ENCODE results near the gene RBM7.

RBM7 gene, protein sequence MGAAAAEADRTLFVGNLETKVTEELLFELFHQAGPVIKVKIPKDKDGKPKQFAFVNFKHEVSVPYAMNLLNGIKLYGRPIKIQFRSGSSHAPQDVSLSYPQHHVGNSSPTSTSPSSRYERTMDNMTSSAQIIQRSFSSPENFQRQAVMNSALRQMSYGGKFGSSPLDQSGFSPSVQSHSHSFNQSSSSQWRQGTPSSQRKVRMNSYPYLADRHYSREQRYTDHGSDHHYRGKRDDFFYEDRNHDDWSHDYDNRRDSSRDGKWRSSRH

DNA sequence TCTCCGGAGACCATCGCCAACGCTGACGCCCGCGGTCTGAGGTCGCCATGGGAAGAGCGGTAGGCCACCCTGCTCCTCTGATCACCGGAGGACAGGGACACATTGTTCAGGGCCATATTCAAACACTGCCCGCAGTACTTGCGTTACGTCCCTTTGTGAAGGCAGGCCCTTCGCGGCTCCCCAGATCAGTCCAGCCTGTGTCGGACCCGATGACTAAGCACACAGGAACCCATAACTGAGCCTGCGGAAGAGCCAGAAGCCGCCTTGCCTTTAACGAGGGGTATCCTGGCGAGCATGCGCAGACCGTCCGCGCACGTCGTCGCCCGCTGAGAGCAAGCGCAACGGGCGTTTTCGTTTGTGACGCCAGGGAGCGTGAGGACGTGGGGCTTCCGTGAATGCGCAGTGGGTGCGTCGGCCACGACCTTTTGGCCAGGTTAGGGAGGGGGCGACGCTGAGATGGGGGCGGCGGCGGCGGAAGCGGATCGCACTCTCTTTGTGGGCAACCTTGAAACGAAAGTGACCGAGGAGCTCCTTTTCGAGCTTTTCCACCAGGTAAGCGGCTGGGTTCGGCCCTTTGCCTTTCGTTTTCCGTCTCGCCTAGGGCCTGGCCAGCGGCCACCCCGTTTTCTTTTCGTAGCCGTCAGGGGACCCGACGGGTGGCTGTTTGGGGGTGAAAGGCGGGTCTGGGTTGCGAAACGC, at the start of gene RBM7, which contains the start of gene C11orf71:
Gene RBM7 (plus strand): TSS at position 451 of the 699 bp plus-strand sequence. CDS start 6 bp downstream, at position 457.
Gene C11orf71 (minus strand): TSS at position 296 of the 699 bp plus-strand sequence. CDS start 180 bp downstream, at position 116.
- peak; percentile 98 for DNase-seq (ENCODE audit: low spot score)

DNA sequence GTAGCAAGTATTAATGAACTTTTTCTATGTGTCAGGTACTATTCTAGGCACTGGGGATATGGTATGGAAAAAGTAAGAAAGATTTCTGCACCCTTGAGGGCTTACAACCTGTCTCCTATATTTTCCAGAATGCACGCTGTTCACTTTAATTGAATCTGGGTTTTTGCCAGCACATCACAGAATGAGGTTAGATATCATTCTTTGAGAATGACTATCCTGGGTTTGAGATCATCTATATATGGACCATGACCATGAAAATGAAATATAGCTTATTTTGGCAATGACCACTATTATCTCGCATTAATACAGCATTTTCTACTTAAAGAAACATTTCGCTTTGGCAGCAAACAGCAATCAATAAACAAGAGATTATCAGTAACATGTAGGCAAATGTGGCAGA, 47.0 kb upstream of the RBM7 start:
- no peak for DNase-seq (ENCODE audit: low spot score)

DNA sequence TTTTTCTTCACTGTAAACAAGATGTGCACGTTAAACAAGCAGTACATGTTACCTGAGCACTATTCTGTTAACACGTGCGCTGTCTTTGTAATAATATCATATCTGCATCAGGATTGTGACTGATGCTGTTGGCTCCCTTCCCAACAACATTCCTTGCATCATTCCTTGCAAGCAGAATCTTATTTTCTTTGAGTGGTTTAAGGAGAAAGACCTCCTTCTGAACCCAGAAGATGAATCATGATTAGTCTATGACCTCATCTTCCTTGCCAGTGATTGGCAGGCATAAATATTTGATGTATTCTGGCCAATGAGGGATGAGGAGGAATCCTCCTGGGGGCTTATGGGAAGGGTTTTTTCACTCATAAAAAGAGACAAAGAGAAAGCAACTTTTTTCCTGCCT, 46.4 kb upstream of the RBM7 start:
- peak; percentile 35 for DNase-seq (ENCODE audit: low spot score)

DNA sequence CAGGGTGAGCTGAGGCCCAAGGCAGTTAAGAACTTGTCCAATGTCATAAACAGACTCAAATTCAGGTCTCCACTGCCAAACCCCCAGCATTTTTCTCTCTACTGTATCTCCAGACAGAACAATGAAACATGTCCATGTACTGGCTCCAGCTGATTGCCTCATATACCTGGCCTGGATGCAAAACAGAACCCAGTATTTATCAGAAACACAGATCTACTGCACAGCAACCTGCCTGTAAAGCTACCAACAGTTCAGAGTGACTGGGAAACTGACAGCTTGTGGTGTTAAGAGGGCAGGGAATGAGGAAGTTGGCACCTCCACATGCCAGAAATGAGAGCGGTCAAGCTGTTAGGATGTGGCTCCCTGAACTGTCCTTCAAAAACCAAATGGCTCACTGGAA, 41.8 kb upstream of the RBM7 start:
- no peak for DNase-seq (ENCODE audit: low spot score)

DNA sequence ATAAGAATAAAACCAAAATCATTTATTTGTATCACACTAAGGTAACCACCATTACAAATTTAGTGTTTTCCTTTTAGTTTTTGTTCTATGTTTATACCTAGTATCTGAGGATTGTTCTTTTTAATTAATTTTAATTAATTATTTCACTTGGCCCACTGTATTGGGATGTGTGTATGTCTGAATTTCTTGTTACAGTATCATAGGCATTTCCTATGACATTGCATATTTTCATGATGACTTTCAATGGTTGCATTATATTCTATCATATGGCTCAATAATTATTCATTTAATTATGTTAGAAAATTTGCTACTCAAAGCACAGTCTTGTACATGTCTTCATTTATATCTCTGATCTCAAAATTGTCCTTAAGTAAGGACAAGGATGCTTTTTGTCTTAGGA, 41.1 kb upstream of the RBM7 start:
- DNase-seq (ENCODE audit: low spot score): no peak

DNA sequence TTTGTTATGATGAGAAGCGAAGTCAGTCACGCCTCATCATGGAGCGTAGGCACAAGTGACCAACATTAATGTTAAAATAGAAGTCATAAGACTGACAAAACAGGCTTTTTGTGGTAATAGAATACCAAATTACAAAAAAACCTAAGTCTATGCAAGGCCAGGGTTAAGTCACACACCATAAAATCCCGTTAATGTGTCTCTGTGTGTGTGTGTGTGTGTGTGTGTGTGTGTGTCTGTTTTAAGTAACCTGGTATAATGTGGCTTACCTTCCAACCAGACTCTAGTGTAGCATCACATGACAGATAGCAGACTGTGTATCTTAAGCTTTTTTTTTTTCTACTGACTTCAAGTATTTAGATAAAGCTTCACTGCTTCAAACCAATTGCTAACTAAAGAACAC, 38.1 kb upstream of the RBM7 start:
- no peak for DNase-seq (ENCODE audit: low spot score)

DNA sequence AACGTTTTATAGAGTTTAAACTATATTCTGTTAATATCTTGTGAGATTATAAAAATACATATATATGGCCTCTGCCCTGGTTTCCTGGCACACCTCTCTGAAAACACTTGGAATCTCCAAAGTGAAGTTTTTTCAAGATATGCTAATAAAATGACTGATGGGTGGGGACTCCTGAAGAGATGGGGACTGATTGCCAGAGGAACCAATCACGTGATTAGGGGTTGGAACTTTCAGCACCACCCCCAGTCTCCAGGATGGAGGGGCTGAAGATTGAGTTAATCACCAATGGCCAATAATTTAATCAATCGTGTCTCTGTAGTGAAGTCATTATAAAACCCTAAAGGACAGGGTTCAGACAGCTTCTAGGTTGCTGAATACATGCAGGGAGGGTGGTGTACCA, 37.5 kb upstream of the RBM7 start:
- DNase-seq (ENCODE audit: low spot score): no peak

DNA sequence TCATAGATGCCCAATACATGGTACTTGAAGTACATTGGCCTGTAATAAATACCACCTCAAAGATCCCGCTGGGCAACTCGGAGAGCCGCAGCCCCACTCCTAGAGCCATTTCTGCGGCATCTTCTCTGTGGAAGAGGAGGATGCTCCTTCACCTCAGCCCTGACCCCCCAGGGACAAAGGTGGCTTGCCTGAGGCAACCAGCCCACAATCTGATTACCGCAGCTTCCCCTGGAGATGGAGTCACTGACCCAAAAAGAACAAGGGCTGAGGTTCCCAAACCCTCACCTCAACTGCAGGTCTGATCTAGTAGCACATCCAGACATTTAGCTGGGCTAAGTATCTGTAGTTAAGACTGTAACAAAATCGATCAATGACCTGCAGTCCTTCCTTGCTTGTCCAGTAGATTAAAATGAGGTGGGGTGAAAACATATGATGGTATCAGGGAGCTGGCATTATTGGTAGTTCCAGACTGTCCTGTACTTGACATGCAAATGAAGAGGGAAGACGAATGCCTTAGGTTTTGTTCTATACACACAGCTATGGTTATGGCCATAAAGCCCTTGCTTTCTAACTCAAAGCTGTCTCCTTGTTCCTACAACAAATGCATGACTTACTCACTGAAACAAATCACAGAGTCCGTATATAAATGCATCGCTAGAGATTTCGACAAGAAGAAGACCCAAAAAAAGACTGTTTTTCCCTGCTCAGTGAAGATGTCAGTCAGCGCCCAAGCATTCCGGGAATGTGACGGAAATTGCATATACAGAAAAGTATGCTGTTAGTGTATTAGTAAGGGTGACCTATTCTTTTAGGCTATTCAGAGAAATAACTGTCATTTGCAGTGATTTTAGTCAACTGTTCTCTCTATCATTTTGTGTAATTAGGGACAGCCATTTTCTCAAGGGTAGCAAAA, 33.9 kb upstream of the RBM7 start:
- DNase-seq (ENCODE audit: low spot score): peak; percentile 75

DNA sequence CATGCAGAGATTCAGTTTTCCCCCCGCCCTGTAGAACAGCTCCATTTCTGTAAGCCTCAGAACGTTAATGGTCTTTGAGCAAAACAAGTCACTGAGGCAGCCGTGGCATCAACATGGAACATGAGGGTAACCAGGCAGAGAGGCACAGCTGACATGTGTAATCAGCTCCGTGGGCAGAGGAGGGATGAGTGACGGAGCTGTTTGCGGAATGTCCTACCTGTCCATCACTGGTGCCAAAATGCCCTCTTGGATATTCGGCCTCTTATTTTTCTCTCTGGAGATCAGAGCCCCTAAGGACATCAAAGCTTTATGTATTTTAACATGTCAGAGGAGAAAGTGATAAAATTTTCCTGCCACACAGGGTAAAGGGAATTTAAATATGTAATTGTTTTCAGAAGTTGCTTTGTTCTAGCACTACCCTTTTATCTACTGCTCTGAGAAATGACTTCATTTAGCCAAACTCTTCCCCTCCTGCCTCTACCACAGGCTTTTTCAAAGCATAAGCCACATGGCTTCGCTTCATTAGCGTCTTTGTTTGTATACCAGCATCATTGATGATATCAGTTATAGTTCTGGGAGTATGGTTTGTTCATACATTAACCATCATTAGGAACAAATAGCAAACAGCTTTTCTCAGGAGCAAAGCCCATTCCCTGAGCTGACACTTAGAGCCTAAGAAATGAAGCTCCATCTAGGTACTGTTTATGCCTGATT, 33.1 kb upstream of the RBM7 start:
- DNase-seq (ENCODE audit: low spot score): no peak

DNA sequence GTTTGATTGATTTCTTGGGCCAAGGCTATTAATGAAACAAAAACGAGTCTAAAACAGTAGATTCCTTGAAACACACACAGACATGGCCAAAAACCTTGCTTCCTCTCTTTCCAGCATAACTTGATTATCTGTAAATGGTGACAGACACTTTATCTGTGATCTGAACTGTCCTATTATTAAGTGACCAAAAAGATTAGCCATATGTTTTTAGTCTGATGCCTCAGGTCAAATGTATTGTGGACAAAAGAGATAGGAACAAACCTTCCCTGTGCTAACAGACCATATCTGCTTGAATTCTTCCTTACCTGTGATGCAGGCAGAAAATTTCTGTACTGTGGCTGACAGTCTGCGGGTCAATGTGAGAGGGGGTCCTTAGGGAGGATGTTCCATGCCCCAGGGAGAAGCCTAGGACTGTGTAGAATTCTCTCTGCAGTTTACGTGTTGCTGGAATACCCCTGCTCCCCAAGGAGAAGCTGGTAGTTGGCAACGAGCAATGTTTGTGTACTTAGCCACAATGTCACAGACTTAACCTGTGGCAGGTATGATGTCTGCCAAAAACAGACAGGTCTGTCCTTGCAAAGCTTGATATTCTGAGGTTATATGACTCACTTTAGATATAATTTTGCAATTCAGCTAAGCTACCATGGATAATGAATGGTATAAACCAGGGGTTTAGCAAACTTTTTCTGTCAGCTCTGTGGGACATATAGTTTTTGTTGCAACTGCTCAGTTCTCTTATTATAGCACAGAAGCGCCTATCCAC, 31.4 kb upstream of the RBM7 start:
- DNase-seq (ENCODE audit: low spot score): no peak

DNA sequence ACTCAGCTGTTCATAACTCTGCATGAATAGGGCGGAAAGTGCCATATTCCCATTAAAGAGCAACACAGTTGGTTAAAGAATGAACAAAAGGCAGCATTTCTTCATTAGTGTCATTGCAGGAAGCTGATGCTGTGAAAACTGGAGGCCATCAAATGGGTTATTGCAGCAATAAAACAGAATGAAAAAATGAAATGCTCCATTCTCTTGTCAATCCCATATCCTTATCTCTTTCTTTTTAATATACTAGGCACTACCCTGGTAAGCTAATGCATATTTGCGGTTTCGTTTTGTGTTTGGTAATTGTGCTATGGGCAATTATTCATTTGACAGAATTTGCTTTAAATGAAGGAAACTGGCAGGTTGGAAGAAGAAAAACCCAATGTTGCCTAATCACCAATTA, 25.4 kb upstream of the RBM7 start:
- no peak for DNase-seq (ENCODE audit: low spot score)

DNA sequence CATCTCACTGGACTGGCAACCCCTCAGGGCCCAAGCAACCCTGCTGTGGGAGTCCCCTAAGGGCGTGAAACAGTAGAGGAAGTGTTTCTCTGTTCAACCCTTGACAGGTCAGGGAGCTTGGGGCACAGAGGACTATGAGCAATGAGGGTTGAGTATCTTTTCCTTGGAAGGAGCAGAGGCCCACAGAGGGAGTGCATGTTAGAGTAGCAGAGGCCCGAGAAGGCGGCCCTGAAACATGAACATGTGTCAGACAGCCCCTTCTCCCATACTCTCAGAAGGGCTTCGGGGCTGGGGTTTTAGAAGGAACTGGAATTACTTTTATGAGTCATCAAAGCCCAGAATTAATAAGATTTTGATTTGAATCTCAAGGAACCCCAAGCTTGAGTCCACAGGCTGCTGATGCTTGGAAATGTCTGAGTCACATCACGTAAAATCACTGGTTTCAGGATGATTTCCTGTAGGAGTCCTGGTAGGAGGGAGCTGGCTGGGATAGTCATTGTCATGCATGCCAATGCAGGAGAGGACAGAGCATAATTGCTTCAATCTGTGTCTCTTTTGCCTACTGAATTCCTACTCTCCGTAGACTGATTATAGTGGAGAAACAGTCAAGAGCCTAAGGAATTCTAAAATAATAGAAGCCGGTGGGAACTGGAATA, 22.7 kb upstream of the RBM7 start:
- peak; percentile 88 for DNase-seq (ENCODE audit: low spot score)

DNA sequence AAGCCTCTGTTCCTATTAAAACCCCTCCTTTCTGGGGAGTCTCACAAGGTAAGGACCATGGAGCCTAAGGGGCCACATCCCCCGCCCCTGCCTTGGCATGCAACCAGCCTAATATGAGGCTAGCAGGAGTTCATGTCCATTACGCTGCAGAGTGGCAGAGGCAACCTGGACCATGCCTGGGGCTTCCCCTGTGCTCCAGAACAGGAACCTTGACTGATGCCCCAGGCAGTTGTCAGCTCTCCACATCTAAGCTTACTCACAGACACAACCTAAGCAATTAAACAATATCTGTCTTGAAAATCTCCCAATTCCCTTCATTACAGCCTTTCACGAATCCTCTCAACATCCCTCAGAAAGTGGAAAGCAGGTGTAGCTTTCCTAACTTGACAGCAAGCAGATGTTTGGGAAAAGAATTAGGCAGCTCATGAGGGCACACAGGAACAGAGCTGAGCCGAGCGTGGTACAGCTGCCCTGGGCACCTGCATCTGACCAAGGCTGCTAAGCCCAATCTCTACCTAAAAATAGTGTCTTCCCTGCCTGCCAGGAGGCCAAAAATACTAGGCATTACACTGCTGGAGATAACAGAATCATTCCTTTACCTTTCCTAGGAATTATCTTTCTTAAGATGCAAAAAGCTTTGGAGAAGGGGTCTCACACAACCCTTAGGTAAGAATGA, 20.9 kb upstream of the RBM7 start:
- DNase-seq (ENCODE audit: low spot score): no peak

DNA sequence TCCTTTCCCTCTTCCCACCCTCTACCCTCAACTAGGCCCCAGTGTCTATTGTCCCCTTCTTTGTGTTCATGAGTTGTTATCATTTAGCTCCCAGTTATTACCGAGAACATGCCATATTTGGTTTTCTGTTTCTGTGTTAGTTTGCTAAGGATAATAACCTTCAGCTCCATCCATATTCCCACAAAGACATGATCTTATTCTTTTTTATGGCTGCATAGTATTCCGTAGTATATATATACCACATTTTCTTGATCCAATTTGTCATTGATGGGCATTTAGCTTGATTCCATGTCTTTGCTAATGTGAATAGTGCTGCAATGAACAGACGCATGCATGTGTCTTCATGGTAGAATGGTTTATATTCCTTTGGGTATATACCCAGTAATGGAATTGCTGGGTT, 18.0 kb upstream of the RBM7 start:
- no peak for DNase-seq (ENCODE audit: low spot score)

DNA sequence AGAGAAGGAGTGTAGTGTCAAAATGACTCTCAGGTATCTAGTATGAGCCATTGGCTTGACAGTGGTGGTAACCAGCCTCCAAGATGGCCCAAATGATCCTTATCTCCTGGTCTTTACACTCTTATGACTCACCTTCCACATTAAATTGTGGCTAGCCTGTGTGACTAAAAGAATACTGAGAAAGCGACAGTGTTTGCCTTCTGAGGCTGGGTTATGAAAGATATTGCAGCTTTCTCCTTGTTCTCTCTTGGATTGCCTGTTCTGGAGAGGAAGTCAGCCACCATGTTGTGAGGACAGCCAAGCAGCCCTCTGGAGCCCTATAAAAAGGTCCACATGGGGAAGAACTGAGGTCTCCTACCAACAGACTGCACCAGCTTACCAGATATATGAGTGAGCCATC, 16.0 kb upstream of the RBM7 start:
- no peak for DNase-seq (ENCODE audit: low spot score)

DNA sequence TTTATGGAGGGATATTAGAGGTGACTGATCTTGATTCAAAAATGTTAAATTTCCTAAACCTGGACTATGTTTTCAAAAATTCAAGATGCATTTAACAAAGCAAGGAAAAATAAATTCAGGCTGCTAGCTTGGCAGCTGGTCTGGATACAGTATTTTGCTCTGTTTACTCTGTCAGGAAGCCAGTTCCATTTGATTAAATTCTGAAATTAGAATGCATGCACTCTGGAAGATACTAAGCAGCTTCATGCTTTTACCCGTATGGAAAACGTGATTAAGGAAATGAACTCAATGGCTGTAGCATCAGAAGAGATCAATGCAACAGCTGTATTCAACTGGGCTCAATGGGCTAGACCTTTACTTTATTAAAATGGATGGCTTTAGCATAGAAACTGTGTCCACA, 14.3 kb upstream of the RBM7 start:
- DNase-seq (ENCODE audit: low spot score): no peak

DNA sequence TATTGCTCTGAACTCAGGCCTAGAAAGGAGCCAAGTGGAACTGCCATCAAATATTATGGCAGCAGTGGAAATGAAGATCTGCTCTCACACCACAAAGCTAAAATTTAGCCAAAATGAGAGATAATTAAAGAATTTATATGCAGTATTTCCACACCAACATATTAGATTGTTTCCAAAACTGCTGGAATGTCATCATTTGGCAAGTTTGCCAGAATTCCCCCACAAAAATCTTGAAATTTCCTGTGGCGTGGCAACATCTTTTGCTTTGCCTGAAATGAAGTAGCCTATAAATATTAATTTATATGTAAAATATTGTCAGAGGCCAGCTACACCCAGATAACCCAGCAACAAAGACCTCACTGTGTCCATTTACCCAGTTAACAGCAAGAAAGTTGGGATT, 13.9 kb upstream of the RBM7 start:
- peak; percentile 48 for DNase-seq (ENCODE audit: low spot score)

DNA sequence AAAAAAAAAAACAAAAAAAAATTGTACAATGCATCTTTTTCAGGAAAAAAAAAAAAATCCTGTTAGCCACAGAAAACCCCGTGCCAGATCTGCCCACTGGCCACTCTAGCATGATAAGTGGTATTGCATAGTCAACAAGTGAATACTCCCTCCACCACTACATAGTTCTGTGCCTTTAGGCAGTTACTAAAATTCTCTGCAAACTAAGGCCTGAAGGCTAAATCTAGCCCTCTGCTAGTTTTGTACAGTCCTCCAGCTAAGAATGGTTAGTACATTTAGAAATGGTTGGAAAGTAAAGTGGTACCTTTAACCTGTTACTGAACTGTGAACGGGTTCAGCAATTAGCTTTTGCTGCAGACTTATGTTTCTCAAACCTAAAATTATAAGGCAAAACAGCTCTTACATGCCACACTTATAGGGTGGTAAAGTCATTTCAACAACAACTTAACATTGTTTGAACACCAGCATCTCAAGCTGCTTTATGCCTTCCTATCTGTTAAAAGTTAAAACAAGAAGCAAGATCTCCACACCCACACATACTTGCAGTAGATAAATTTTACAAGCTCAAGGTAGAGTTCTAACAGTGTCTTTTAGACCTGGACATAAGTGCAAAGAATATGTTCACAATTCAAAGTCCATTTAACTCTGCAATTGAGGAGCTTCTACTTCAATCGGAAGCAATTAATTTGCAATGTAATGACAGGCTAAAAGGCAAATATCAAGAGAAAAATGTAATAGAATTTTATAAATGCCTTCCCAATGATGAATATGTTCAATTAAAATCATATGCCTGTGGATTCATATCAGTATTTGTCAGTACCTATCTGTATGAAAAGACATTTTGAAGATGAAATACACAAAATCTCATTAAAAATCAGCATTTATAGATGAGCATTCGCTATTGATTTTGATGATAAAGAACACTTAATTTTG, 7.5 kb upstream of the RBM7 start:
- DNase-seq (ENCODE audit: low spot score): peak; percentile 30

DNA sequence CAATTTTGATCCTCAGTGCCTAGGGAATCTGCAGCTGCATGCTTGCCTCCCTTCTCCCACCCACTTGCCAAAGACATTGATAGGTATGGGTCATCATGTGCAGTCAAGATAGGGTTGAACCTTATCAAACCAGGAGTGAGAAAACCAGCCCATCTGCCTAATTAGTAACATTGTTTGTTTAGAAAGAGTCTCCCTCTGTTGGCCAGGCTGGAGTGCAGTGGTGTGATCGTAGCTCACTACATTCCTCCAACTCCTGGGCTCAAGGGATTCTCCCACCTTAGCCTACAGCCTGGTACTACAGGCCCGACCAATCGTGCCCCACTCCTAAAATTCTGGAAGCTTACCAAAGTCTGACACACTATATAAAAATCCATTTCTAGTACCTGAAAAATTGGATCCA, 4.7 kb upstream of the RBM7 start:
- DNase-seq (ENCODE audit: low spot score): no peak
